Glomerular visceral epithelial cell (primary cell): ENCODE measurements around the gene GPHA2.

Experiments
- DNase-seq: peaks from one replicate; pipeline ENCODE4 v3.0.0-alpha.2; 2016; ENCODE audit errors: extremely low spot score

GPHA2 gene

GRCh38 chr11:64930340-64930739, 5.4 kb downstream of the GPHA2 start:
- DNase-seq: no peak

GRCh38 chr11:64929625-64930024, 6.1 kb downstream of the GPHA2 start:
- no peak for DNase-seq

GRCh38 chr11:64928957-64929356, 6.7 kb downstream of the GPHA2 start:
- DNase-seq: no peak

DNA sequence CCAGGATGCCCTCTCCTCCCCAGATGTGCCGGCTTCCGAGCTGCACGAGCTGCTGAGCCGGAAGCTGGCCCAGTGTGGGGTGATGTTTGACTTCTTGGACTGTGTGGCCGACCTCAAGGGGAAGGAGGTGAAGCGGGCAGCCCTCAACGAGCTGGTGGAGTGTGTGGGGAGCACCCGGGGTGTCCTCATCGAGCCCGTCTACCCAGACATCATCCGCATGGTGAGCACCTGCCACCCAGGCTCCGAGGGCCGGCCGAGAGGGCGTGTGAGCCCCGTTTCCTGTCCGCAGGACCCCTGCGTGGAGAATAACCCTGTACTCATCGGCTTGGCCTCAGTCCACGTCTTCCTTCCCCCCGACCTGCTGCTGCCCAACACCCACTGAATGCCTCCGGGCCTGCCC, 9.0 kb downstream of the GPHA2 start:
- DNase-seq: no peak

DNA sequence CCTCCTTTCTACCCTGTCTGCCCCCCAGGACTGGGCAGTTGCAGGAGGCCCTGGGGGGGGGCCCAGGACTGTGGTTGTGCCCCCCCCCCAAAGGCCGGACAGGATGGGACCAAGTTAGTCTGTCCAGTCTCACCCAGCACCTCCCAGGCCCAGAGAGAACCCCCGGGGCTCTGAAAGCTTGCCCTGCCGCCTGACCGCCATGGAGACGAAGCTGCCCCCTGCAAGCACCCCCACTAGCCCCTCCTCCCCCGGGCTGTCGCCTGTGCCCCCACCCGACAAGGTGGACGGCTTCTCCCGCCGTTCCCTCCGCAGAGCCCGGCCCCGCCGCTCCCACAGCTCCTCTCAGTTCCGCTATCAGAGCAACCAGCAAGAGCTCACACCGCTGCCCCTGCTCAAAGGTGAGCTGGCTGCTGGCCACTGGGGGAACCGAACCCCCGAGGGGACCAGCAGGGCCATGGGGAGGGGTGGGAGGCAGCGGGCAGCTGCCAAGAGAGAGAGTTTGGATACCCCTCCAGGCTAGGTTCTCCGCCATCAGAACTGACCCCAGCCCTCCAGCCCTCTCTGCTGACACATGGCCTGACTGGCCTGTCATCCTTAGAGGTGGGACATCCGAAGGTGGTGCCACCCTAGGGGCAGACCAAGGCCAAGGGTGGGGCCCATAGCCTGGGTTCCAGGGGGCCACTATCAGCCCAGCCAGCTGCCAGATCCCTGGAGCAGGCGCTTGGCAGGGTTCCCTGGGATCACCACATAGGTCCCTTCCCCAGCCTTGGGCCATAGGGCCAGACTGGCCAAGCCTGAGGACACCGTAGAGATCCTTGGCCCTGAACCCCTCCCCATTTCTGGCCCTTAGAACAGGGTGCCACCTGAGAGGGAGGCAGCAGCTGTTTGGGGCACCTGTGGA, 9.9 kb downstream of the GPHA2 start:
- no peak for DNase-seq

DNA sequence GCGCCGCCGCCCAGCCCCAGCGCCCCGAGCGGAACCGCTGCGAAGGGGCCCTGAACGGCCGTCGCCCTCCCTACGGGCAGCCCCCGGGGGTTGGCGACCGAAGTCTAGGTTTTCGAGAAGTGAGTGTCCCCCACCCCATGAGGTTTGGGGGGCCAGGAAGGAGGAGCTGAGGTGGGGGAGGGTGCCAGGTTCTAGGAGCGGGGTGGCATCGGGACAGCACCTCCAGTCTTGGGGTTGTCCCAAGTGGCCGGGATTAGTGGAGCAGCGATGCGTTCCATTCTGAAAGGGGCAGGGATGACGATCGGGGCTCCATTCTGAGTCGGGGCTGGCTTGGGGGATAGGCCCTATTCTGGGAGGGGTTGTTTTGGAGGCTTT, 10.8 kb downstream of the GPHA2 start:
- no peak for DNase-seq

DNA sequence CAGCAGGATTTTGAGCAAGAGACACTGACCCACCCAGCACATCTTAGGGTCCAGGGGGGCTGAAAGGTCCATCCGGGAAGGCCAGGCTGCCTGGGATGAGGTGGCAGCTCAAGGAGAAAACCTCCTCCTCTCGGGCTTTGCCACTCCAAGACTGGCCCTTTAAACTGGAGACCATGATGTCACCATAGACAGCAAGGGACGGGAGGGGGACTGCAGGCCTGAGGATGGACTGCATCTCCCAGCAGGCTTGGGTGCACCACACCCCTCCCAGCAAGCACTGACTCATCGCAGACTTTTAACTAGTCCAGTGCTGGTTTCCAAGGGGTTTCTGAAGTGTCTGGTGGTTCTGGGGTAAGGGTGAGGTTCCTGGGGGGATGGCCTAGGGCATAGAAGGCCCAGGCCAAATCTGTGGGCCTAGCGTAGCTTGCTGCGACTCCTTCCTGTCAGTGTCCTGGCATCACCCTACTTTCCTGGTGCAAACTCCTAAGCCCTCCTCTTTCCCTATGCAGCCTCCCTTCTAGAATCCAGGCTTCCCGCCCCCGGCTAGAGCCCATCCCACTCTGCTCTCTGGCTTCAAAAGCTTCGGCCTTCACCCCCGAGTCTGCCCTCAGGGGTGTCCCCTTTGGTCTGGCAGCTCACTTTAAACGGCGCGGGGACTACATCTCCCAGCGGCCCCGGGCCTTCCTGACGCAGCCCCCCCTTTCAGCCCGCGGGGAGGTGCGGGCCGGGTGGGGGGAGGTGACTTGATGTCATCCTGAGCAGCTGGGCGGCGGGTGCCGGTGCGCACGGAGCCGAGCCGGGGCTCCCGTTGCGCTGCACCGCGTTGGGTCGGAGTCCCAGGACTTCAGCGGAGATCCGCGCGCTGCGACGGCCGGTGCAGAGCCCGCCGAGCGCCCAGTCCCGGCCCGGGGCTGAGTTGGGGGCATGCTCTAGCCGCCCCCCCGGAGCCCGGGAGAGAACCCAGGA, 11.5 kb downstream of the GPHA2 start, which contains the start of gene PPP2R5B:
Gene PPP2R5B, plus strand, starts transcription at position 746 of the 966 bp plus-strand sequence. CDS start 1,046 bp downstream, outside the sequence.
- DNase-seq: peak; percentile 89

- no peak for DNase-seq
Measured at GRCh38 chr11:64923151-64923661, 12.5 kb downstream of the GPHA2 start.

GRCh38 chr11:64921384-64921783, 14.3 kb downstream of the GPHA2 start:
- DNase-seq: no peak

GRCh38 chr11:64920124-64920523, 15.6 kb downstream of the GPHA2 start:
- DNase-seq: no peak

GRCh38 chr11:64919627-64920026, 16.1 kb downstream of the GPHA2 start:
- no peak for DNase-seq

DNA sequence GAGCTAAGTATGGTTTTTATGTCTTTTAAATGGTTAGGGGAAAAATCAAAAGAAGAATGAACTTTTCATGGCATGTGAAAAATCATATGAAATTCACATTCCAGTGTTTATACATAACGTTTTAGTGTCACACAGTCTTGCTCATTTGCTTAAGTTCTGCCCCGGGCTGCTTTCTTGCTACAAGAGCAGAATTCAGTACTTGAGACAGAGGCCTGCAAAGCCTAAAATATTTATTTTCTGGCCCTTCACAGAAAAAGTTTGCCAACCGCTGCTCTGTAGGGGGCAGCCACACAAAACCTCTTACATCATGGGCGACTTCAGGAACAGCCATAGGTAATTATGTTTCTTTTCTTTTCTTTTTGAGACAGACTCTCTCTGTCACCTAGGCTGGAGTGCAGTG, 17.7 kb downstream of the GPHA2 start:
- peak; percentile 41 for DNase-seq

- DNase-seq: no peak
Measured at GRCh38 chr11:64917663-64917995, 18.1 kb downstream of the GPHA2 start.

GRCh38 chr11:64916775-64917662, 18.7 kb downstream of the GPHA2 start, which contains the start of gene ATG2A:
Gene ATG2A, minus strand, starts transcription at chr11:64917209. Its CDS starts 74 bp downstream, at chr11:64917135.
- DNase-seq: peak; percentile 99

- peak; percentile 36 for DNase-seq
Measured at GRCh38 chr11:64916040-64916774, 19.5 kb downstream of the GPHA2 start.

GRCh38 chr11:64915376-64915887, 20.3 kb downstream of the GPHA2 start:
- DNase-seq: no peak

DNA sequence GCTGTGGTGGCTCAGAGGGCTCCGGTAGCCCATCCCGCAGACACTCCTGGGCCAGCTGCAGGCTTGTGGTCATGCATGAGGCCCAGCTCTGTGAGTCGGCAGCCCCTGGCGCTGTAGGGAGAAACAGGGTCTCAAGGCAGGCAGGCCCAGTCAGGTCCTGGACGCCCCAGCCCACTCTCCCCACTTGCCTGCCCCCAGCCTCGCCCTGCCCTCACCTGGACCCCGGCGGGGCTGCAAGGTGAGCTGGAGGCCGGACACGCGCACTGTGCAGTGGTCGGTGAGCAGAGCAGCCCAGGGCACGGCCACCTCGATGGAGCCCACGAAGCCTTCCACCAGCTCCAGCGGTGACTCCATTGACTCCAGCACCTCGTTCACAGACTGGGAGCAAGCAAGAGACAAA, 21.6 kb downstream of the GPHA2 start:
- DNase-seq: no peak

DNA sequence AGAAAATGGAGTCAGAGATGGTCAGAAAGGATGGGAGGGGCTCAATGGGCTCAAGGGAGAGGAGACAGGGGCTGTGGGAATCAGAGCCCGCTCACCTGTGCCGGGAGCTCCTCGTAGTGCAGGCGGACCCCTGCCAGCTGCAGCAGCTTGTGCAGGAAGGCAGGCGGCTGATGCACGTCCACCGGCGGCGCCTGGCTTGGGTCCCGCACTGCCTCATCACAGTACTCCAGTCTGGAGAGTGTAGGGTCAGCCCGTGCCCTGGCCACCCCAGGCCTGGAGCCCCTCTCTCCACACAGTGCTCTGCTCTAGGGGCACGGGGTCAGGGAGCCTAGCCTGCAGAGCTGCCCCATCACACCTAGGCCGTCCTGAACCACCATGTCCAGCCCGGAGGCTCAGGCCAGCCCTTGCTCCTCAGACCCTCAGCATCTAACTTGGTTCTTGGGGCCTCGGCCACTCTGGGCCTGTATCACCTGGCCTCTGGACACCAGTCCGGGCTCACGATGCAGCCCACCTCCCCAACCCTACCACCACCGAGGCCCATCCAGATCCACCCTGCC, 22.4 kb downstream of the GPHA2 start:
- no peak for DNase-seq

DNA sequence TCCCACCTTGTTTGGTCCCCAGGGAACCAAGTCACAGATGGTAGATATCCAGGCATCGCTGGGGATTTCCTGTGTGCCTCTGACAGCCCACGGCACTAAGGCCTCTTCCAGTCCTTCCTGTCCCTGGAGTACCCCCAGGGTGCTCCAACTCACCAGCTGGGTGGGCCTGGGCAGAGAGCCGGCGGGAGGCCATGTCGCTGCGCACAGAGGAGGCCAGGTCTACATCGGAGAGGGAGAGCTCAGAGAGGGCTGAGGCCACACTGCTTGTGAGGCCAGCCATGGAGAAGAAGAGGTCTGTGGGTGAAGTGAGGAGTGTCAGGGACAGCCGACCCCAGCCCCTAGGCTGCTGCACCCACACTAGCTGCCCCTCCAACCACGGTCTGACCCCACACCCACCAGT, 24.0 kb downstream of the GPHA2 start:
- no peak for DNase-seq

DNA sequence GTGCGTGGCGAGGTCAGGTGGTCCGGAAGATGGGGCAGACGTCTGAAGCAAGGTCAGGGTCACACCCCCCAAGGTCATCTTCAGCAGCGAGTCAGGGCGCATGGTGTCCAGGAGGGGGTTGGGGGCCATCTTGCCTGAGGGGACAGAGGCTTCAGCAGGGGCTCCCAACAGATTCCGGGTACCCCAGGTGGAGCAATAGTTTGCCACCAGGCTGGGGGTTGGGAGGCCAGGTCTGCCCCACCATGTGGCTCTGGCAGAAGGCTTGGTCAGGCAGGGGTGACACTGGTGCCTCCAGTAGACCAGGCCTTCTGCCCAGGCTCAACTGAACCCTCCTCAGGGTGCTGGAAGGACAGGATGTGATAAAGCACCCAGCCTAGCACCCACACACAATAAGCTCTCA, 24.6 kb downstream of the GPHA2 start:
- no peak for DNase-seq
